Endodermal cell (in vitro differentiated cells): ENCODE data around the gene RABGAP1L. TPM values are rescaled to one million over a fixed set of nuclear protein-coding genes. Genes with fewer than 3 reads are reported as not detected.

ENCODE experiments used
- DNase-seq: peaks from one replicate; pipeline ENCODE4 v3.0.0-alpha.2; 2017
- H3K27ac ChIP-seq: 2 replicates; pipeline ENCODE4 v1.5.1; 2013; ENCODE audit warnings: mild to moderate bottlenecking, low read depth, low read length, moderate library complexity
- H3K27me3 ChIP-seq: 2 replicates; pipeline ENCODE4 v1.6.1; 2013; ENCODE audit warnings: mild to moderate bottlenecking, low read length, moderate library complexity; ENCODE audit not compliant: insufficient read depth, control insufficient read depth, poor library complexity, severe bottlenecking
- H3K36me3 ChIP-seq: 2 replicates; pipeline ENCODE4 v1.7.0; 2013; ENCODE audit warnings: mild to moderate bottlenecking, low read length, moderate library complexity; ENCODE audit not compliant: control insufficient read depth, insufficient read depth
- H3K4me1 ChIP-seq: one replicate; pipeline ENCODE4 v1.7.0; 2013; ENCODE audit warnings: low read length; ENCODE audit not compliant: control insufficient read depth, insufficient read depth
- H3K4me3 ChIP-seq: 2 replicates; pipeline ENCODE4 v1.5.1; 2013; ENCODE audit warnings: mild to moderate bottlenecking, low read length, moderate library complexity
- H3K9ac ChIP-seq: 2 replicates; pipeline ENCODE4 v1.6.1; 2013; ENCODE audit warnings: mild to moderate bottlenecking, low read length, moderate library complexity; ENCODE audit not compliant: poor library complexity, severe bottlenecking; ENCODE audit errors: extremely low read depth
- H3K9me3 ChIP-seq: 2 replicates; pipeline ENCODE4 v1.6.1; 2013; ENCODE audit warnings: mild to moderate bottlenecking, low read length, moderate library complexity; ENCODE audit not compliant: control insufficient read depth
- H3K27ac Mint-ChIP-seq: 2 replicates; pipeline ENCODE4 v1.8.0; 2020; ENCODE audit warnings: mixed read lengths
- H3K27me3 Mint-ChIP-seq: 2 replicates; pipeline ENCODE4 v1.8.0; 2021; ENCODE audit warnings: mild to moderate bottlenecking, mixed read lengths; ENCODE audit not compliant: insufficient read depth
- H3K36me3 Mint-ChIP-seq: 2 replicates; pipeline ENCODE4 v1.8.0; 2020; ENCODE audit warnings: low read depth, mixed read lengths
- H3K4me1 Mint-ChIP-seq: 2 replicates; pipeline ENCODE4 v1.8.0; 2020; ENCODE audit warnings: mixed read lengths
- H3K4me3 Mint-ChIP-seq: 2 replicates; pipeline ENCODE4 v1.8.0; 2020; ENCODE audit warnings: mild to moderate bottlenecking, moderate library complexity, mixed read lengths
- H3K9me3 Mint-ChIP-seq: 2 replicates; pipeline ENCODE4 v1.8.0; 2020; ENCODE audit warnings: mild to moderate bottlenecking, mixed read lengths
- CTCF ChIP-seq: fragments of 200-600 bp; sonication (generic); conservative IDR thresholded peaks from 2 replicates; pipeline ENCODE4 v1.5.0; 2021; ENCODE audit warnings: antibody characterized with exemption, mild to moderate bottlenecking
- WGBS, 2 experiments: methylation state at CpG; one replicate each; pipeline versions ENCODE4 v1.1.5 to v1.1.7; 2013; ENCODE audit warnings: missing lambda C conversion rate in 2 of 2, mixed read lengths in 1 of 2; ENCODE audit not compliant: insufficient coverage in 1 of 2, insufficient read length in 1 of 2; 5-methylcytosine and 5-hydroxymethylcytosine counted together
- total RNA-seq, 2 donors: library from RNA; stranded (reverse); fragmentation: NEBNext Ultra II Directional in 1 of 2; extraction: Animal tissue kit (Norgen Biotek cat#: 25700) in 1 of 2; gene quantifications; 2 replicates in 1 of 2; 3 replicates in 1 of 2; pipeline ENCODE4 v1.2.1, GENCODE V29; 2021

The RABGAP1L gene
- total RNA-seq, 2 donors from 2014 or later = 32.5 to 36.9 TPM

- no peak overlapping the region for H3K4me3 Mint-ChIP-seq
- Histone ChIP-seq H3K4me3 (no peak overlapping the region), H3K9me3 (no peaks in the 10 kb centered on the region), H3K36me3 (no peaks in the 10 kb centered on the region), H3K27me3 (no peaks in the 10 kb centered on the region), H3K27ac (no peak overlapping the region), H3K9ac (no peak overlapping the region), H3K4me1 (no peaks in the 10 kb centered on the region)
- H3K4me1 Mint-ChIP-seq = no peaks in the 10 kb centered on the region
- no peak for TF ChIP-seq CTCF
- H3K9me3 Mint-ChIP-seq = peaks cover 19% of the 10 kb centered on the region
- no peaks in the 10 kb centered on the region for H3K27me3 Mint-ChIP-seq
- no peak for DNase-seq
- no peaks in the 10 kb centered on the region for H3K36me3 Mint-ChIP-seq
- WGBS, 2 experiments = 68 to 78% methylated on average over 4 of the region's 4 CpGs
- H3K27ac Mint-ChIP-seq = no peak overlapping the region
Observed at GRCh38 chr1:174149216-174149615, 10.1 kb upstream of the RABGAP1L start.

GRCh38 chr1:174150499-174150898, 8.8 kb upstream of the RABGAP1L start:
- H3K27ac ChIP-seq = no peak overlapping the region

GRCh38 chr1:174152427-174152826, 6.9 kb upstream of the RABGAP1L start:
- H3K4me1 Mint-ChIP-seq = peaks cover 12% of the 10 kb centered on the region
- no peak for DNase-seq
- 80 to 100% methylated on average over 1 of the region's 1 CpG for WGBS, 2 experiments
- Histone ChIP-seq H3K27me3 (no peaks in the 10 kb centered on the region), H3K36me3 (no peaks in the 10 kb centered on the region), H3K4me1 (peaks cover 7% of the 10 kb centered on the region), H3K9ac (no peak overlapping the region), H3K9me3 (no peaks in the 10 kb centered on the region), H3K27ac (no peak overlapping the region), H3K4me3 (no peak overlapping the region)
- H3K36me3 Mint-ChIP-seq = no peaks in the 10 kb centered on the region
- no peak overlapping the region for H3K4me3 Mint-ChIP-seq
- H3K9me3 Mint-ChIP-seq = peaks cover 16% of the 10 kb centered on the region
- TF ChIP-seq CTCF = no peak
- H3K27ac Mint-ChIP-seq = no peak overlapping the region
- H3K27me3 Mint-ChIP-seq = no peaks in the 10 kb centered on the region

More at GRCh38 chr1:174150499-174150898, 8.8 kb upstream of the RABGAP1L start:
- no peak for DNase-seq
- no peak overlapping the region for H3K27ac Mint-ChIP-seq
- no peaks in the 10 kb centered on the region for H3K27me3 Mint-ChIP-seq
- H3K4me1 Mint-ChIP-seq = no peaks in the 10 kb centered on the region
- WGBS, 2 experiments = 94% methylated on average over 2 of the region's 2 CpGs; no CpG with 5 or more reads in 1 of the 2 experiments
- TF ChIP-seq CTCF = no peak
- no peak overlapping the region for H3K9ac ChIP-seq
- H3K36me3 Mint-ChIP-seq = no peaks in the 10 kb centered on the region
- H3K36me3 ChIP-seq = no peaks in the 10 kb centered on the region
- H3K4me1 ChIP-seq = no peaks in the 10 kb centered on the region
- peaks cover 19% of the 10 kb centered on the region for H3K9me3 Mint-ChIP-seq
- H3K27me3 ChIP-seq = no peaks in the 10 kb centered on the region
- H3K4me3 Mint-ChIP-seq = no peak overlapping the region
- no peaks in the 10 kb centered on the region for H3K9me3 ChIP-seq
- H3K4me3 ChIP-seq = no peak overlapping the region
